NCI-H2196 (cell line): Measurements from ENCODE around the gene SPSB1.
A peak's percentile ranks its signal among the peaks of the same experiment; 100 is the strongest.

Source experiments
- DNase-seq: peaks from one replicate; lab custom pipeline; 2025; ENCODE audit not compliant: unreplicated experiment; lab: John Stamatoyannopoulos, UW

The SPSB1 gene

DNA sequence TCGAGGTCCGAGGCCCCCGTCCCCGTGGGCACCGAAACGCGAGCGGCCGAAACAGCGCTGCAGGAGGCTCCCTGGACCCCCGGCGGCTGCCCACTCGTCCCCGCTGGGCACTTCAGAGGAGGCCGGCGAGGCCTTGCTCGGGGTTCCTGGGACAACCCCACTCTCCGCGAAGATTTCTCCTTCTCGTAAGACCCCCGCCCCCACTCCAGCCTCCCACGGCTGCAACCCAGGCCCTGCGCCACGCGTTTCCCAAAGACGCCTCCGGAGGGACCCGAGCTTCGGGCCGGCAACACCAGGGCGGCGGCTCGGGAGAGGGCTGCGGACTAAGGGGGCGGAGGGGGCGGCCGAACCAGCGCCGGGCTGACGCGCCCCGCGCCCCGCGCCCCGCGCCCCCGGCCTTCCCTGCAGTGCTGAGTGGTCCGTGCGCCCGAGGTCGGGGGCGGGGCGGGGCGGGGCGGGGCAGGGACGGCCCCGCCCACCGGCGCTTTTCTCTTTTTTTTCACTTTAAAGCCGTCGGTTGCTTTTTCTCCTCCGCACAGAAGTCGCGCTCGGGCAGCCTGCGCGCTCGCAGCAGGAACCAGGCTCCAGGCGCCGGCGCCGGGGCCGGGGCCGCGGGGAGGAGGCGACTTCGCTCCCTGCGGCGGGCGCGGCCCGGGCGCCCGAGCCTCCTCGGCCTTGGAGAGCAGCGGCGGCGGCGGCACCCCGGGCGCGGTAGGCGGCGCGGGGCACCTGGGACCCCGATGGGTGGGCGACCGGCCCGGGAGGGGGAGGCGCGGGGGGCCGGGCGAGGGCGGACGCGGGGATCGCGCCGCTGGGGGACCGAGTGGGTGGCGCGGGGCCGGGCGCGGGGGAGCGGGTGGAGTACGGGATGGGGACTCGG is at the start of gene SPSB1:
Gene SPSB1, plus strand, starts transcription at position 534 of the 880 bp plus-strand sequence. CDS start 62,998 bp downstream, outside the sequence.
- DNase-seq: peak; percentile 61

GRCh38 chr1:9243066-9243739 is 49.5 kb upstream of the SPSB1 start:
- DNase-seq: no peak

DNA sequence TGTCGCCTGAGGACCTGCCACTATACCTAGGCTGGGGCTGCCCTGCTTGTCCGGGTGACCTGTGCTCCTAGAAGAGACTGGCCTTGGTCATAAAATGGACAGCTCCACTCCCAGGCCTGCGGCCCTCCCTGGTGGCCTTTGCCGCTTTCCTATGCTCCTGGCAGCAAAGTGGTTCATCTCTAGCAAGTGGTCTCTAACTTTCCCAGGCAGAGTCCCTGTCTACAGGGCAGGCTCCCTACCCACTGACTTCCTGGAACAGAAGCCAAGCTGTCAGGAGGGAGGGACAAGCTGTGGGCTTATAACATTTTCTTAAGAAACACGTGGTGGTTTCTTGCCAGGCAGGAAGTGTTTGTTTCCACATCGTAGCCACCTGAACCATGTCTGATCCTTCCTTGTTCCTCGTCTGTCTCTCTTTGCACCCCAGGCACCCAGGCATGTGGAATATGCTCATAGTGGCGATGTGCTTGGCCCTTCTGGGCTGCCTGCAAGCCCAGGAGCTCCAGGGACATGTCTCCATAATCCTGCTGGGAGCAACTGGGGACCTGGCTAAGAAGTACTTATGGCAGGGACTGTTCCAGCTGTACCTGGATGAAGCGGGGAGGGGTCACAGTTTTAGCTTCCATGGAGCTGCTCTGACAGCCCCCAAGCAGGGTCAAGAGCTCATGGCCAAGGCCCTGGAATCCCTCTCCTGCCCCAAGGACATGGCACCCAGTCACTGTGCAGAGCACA is 48.0 kb upstream of the SPSB1 start:
- DNase-seq: no peak

- DNase-seq: no peak
Measured at GRCh38 chr1:9245230-9245619, 47.5 kb upstream of the SPSB1 start.

GRCh38 chr1:9245661-9246060 is 47.0 kb upstream of the SPSB1 start:
- DNase-seq: no peak

GRCh38 chr1:9246215-9246614 is 46.5 kb upstream of the SPSB1 start:
- DNase-seq: no peak

DNA sequence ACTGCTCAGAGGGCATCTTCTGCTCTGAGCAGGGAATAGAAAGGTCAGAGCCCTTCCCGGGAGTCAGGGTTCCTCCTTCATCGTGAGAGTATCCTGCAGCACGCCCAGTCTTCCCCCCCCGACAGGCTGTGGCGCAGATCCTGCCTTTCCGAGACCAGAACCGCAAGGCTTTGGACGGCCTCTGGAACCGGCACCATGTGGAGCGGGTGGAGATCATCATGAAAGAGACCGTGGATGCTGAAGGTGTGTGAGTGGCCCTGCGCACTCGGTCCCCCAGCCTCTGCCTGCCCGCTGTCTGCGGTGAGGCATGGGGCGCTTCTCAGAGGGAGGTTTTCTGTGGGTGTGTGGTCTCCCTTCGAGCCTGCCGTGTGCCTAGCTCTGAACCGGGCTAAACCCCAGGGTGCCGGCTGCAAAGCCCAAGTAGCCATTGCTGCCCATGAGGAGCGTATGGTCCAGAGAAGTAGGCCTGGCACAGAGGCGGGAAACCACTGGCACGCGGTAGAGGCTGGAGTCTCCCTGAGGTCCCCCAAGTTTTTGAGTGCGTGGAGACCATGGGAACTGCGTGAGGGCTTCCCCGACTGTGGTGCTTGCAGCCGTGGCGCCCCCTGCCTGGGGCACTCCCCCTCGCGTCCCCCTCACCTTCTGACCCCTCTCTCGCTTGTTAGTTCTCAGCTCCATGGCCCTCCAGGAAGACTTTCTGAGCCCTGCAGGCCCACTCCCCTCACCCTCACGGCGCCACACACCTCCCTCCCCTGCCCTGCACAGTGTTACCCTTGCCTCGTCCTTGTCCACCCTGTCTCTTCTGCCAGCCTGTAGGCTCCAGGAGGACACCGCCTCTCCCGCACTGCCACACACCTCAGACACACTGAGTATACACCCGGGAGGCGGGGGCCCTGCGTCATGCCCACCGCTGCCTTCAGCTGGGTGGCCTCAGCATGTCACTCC is 45.6 kb upstream of the SPSB1 start:
- DNase-seq: no peak

GRCh38 chr1:9247894-9248293 is 44.8 kb upstream of the SPSB1 start:
- DNase-seq: no peak

DNA sequence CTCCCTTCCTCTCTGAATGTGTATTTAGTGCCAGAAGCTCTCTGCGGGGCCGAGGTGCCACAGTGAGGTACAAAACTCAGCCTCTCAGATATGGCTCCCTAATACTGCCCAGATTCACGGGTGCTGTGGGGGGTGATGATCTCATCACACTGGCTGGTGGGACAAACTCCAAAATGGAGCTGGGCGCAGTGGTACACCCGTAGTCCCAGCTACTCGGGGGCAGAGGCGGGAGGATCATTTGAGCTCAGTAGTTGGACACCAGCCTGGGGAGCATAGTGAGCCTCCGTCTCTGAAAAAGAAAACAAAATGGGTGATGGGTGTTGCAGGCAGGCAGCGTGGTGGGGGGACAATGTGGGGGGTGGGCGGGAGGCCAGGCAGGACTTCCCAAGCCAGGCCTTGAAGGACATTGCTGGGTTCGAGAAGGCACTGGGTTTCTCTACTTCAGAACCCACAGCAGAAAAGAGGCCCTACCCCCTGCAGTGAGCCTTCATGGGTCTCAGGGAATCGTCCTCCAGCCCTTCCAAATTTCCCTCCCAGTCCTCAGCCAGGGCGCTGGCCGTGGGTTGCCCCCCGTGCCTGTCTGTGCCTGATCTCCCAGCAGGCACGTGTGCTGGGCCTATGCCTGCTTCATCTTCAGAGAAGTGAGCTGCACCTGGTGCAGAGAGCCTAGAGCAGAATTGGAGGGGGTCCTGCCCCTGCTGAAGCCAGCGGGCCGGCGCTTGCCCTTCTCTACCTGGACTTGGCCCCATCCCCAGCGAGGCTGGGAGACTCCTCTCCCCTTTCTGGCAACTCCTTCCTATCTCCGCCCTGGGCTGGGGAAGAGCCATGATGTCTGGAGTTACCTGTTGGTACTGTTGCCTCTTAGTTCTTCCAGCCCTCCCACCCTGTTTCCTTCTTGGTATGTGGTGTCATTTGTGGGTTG is 44.1 kb upstream of the SPSB1 start:
- DNase-seq: no peak

DNA sequence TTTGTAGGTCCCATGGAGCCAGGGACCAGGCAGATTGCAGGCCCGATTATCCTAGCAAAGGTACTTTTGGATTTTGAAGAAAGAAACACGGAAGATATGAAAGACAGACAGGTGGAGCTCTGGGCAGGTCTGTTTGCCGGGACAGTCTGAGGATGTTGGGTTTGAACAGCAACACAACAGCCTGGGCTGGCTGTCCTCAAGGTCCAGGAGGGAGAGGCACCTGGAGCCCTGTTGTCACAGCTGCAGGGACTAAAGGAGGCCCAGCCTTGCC is 43.5 kb upstream of the SPSB1 start:
- DNase-seq: no peak

DNA sequence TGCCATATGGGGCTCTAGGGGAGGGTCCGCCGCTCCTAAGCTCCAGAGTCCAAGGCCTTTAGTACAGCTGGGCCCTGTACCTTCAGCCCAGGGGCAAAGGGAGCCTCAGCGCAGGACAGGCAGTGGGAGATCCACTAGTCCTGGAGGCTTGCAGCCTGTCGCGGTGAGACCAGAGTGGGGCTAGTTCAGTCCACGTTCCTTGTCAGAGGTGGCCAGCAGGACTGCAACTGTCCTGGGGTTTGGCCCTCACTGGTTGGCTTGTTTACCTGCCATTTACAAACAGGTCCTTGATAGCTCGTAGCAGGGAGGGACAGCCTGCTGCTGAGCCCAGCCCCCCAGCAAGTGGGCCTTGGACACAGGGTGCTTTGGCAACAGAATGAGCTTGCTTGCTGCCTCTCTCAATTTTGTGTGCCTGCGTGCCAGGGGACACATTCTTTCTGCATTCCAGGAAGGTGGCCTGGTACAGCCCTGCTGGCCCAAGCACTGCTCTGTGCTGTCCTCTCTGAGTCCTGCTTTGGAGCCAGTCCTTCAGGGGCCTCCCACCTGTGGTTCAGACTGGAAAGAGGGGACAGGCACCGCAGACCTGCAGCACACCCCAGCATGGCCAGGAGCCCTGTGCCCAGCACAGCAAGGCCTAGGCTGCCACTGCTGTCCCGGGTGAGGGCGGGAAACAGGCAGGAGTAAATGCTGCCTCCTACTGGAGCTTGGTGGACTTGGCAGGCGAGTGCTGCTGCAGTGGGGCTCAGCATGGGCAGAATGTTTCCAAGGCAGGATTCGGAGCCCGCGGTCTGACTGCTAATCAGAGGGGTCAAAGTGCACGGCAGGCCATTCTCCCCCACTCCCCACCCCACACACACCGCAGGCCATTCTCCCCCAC is 42.9 kb upstream of the SPSB1 start:
- no peak for DNase-seq

GRCh38 chr1:9250411-9251381 is 42.0 kb upstream of the SPSB1 start:
- DNase-seq: peak; percentile 38

GRCh38 chr1:9251501-9251900 is 41.2 kb upstream of the SPSB1 start:
- DNase-seq: no peak

DNA sequence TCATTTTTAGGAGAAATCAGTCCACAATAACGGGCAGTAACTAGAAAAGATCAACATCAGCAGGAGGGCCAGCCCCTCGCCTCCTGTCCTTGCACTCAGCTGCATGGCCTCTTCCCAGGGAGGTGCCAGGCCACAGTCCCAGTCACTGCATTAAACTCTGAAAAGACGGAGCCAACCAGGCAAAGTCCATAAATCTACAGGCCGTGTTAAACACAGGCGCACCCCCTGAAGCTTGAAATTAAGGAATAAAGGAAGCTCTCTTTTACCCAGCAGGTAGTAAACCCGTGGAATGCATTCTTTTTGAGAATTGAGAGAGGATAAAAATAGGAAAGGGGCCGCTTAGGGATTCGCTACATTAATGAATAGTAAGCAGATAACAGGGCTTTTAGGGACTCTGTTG is 39.7 kb upstream of the SPSB1 start:
- no peak for DNase-seq

DNA sequence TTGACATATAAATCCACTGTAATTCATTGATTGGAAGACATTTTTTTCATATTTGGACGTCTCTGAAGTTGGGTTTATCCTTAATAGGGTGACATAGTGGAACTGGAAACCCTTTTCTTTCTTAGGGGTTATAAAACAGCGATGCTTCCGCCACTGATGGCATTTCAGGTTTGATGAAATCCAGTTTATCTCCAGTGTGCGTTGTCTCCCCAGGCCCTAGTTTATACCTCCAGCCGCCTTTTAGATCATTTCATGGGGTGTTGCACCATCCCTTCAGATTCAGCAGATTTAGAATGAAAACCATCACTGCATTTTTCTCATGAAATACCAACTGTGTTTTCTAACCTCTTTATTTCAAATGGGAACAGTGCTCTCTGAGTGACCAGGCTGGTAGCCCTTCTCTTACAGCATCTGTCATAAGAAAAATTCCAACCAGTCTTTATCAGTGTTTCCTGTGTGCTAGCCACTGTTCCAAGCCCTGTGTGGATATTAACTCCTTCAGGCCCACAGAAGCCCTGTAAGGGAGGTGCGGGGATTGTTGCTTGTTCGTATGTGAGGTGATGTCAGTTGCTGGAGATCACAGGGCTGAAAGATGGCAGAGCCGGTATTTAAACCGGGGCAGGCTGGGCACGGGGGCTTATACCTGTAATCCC is 39.1 kb upstream of the SPSB1 start:
- no peak for DNase-seq

- no peak for DNase-seq
Measured at GRCh38 chr1:9256332-9256731, 36.4 kb upstream of the SPSB1 start.

DNA sequence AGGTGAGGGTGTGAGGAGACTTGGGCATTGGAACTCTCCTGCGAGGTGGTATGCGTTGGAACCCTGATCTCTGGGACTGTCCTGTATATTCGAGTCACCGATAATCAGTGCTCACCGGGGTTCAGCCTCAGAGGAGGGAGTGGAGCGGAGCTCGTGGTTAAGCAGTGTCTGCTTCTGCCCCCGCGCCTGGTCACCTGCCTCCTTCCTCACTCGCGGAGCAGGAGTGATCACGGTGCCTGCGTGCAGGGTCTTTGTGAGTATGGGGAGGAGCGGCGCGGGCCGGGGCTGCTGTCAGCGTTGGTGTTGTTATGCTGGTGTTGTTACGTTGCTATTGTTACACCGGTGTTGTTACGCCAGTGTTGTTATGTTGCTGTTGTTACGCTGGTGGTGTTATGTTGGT is 34.8 kb upstream of the SPSB1 start:
- DNase-seq: no peak
